ENCODE measurements around the gene GIMD1.

GIMD1 gene

GRCh38 chr4:106367072-106367471 is 1.5 kb downstream of the GIMD1 start:
- Histone ChIP-seq H3K4me3 (ENCODE audit: low read length) (no peak overlapping the region), H2AFZ (ENCODE audit: low read length) (no peak overlapping the region), H3K4me1 (ENCODE audit: low read length) (no peaks in the 10 kb centered on the region), H3K9me3 (replicated peaks; ENCODE audit: insufficient read depth, low read length) (no peaks in the 10 kb centered on the region), H3K9me2 (replicated peaks; ENCODE audit: insufficient read depth, low read length) (no peaks in the 10 kb centered on the region), H3F3A (ENCODE audit: insufficient read depth, low read length) (no peaks in the 10 kb centered on the region), H3K4me2 (ENCODE audit: low read depth, low read length) (no peak overlapping the region), H3K27me3 (replicated peaks; ENCODE audit: insufficient read depth, low read length) (no peaks in the 10 kb centered on the region), H4K20me1 (ENCODE audit: insufficient read depth, low read length) (no peaks in the 10 kb centered on the region), H3K27ac (ENCODE audit: low read length) (no peak overlapping the region), H3K9ac (ENCODE audit: low read length) (no peak overlapping the region), H3K36me3 (replicated peaks; ENCODE audit: insufficient read depth, low read length) (no peaks in the 10 kb centered on the region), H3K79me2 (ENCODE audit: low read length) (no peaks in the 10 kb centered on the region)
- TF ChIP-seq EZH2phosphoT487 (IDR thresholded peaks at IDR 0.05; ENCODE audit: low read length) (no peak), CTCF (IDR thresholded peaks at IDR 0.05; ENCODE audit: low read length) (no peak), EZH2 (optimal IDR thresholded peaks at IDR 0.05; ENCODE audit: low read depth, low read length) (no peak)
- no peak for DNase-seq

GRCh38 chr4:106366026-106366425 is 2.6 kb downstream of the GIMD1 start:
- H3K27me3 ChIP-seq (replicated peaks; ENCODE audit: insufficient read depth, low read length), result no peaks in the 10 kb centered on the region
- no peaks in the 10 kb centered on the region for H3K4me1 ChIP-seq (ENCODE audit: low read length)
- no peak overlapping the region for H3K27ac ChIP-seq (ENCODE audit: low read length)
- TF ChIP-seq CTCF (IDR thresholded peaks at IDR 0.05; ENCODE audit: low read length) (no peak), EZH2phosphoT487 (IDR thresholded peaks at IDR 0.05; ENCODE audit: low read length) (no peak), EZH2 (optimal IDR thresholded peaks at IDR 0.05; ENCODE audit: low read depth, low read length) (no peak)
- H3K36me3 ChIP-seq (replicated peaks; ENCODE audit: insufficient read depth, low read length), result no peaks in the 10 kb centered on the region
- H3K9me2 ChIP-seq (replicated peaks; ENCODE audit: insufficient read depth, low read length), result no peaks in the 10 kb centered on the region
- H4K20me1 ChIP-seq (ENCODE audit: insufficient read depth, low read length), result no peaks in the 10 kb centered on the region
- no peak overlapping the region for H2AFZ ChIP-seq (ENCODE audit: low read length)
- H3K4me3 ChIP-seq (ENCODE audit: low read length), result no peak overlapping the region
- no peak for DNase-seq
- H3K79me2 ChIP-seq (ENCODE audit: low read length), result no peaks in the 10 kb centered on the region
- no peak overlapping the region for H3K4me2 ChIP-seq (ENCODE audit: low read depth, low read length)
- no peak overlapping the region for H3K9ac ChIP-seq (ENCODE audit: low read length)
- no peaks in the 10 kb centered on the region for H3F3A ChIP-seq (ENCODE audit: insufficient read depth, low read length)
- no peaks in the 10 kb centered on the region for H3K9me3 ChIP-seq (replicated peaks; ENCODE audit: insufficient read depth, low read length)

GRCh38 chr4:106365613-106366012 is 3.0 kb downstream of the GIMD1 start:
- no peak for TF ChIP-seq EZH2 (optimal IDR thresholded peaks at IDR 0.05; ENCODE audit: low read depth, low read length)
- no peak for TF ChIP-seq CTCF (IDR thresholded peaks at IDR 0.05; ENCODE audit: low read length)
- TF ChIP-seq EZH2phosphoT487 (IDR thresholded peaks at IDR 0.05; ENCODE audit: low read length), result no peak
- Histone ChIP-seq H3K79me2 (ENCODE audit: low read length) (no peaks in the 10 kb centered on the region), H3K36me3 (replicated peaks; ENCODE audit: insufficient read depth, low read length) (no peaks in the 10 kb centered on the region), H3K9me3 (replicated peaks; ENCODE audit: insufficient read depth, low read length) (no peaks in the 10 kb centered on the region), H3K4me2 (ENCODE audit: low read depth, low read length) (no peak overlapping the region), H3K27ac (ENCODE audit: low read length) (no peak overlapping the region), H3K4me1 (ENCODE audit: low read length) (no peaks in the 10 kb centered on the region), H3K9me2 (replicated peaks; ENCODE audit: insufficient read depth, low read length) (no peaks in the 10 kb centered on the region), H3K9ac (ENCODE audit: low read length) (no peak overlapping the region), H4K20me1 (ENCODE audit: insufficient read depth, low read length) (no peaks in the 10 kb centered on the region), H2AFZ (ENCODE audit: low read length) (no peak overlapping the region), H3K4me3 (ENCODE audit: low read length) (no peak overlapping the region), H3K27me3 (replicated peaks; ENCODE audit: insufficient read depth, low read length) (no peaks in the 10 kb centered on the region), H3F3A (ENCODE audit: insufficient read depth, low read length) (no peaks in the 10 kb centered on the region)
- no peak for DNase-seq
